Peyer's patch (tissue), 4 donors: Measurements from ENCODE around the gene CAMKV.

Experiments
- POLR2A ChIP-seq, 2 donors: fragments of 450-650 bp; IDR thresholded peaks; one replicate each; pipeline ENCODE4 v1.5.1; 2017; ENCODE audit warnings: antibody characterized with exemption in 2 of 2, mild to moderate bottlenecking in 2 of 2, moderate library complexity in 2 of 2
- TF ChIP-seq, protein P1 (sequence below), 6 experiments: fragments of 450-650 bp in 4 of 6; fragments of 200-600 bp in 2 of 6; sonication (generic) in 1 of 6; IDR thresholded peaks; one replicate each; pipeline ENCODE4 v1.5.1; 2017 to 2019; ENCODE audit warnings: antibody characterized with exemption in 6 of 6, mild to moderate bottlenecking in 3 of 6, moderate library complexity in 1 of 6

DNA sequence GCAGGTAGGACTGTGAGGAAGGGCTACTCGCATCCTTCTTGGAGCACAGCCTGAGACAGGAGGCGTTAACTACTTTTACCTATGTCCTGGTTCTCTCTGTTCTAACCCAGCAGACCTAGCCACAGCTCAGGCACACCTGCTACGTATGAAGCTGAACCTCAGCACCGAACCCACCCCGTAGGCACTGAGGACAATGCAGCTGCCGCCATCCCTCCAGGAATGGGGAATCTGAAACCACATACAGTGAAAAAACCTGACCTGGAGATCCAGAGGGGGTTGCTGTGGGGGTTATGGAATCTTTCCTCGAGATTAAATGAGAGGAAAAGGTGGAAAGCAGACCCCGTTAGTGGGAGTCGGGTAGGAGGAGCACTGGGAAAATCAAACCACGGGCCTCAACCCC is 19.6 kb upstream of the CAMKV start:
- TF ChIP-seq, protein P1, sequence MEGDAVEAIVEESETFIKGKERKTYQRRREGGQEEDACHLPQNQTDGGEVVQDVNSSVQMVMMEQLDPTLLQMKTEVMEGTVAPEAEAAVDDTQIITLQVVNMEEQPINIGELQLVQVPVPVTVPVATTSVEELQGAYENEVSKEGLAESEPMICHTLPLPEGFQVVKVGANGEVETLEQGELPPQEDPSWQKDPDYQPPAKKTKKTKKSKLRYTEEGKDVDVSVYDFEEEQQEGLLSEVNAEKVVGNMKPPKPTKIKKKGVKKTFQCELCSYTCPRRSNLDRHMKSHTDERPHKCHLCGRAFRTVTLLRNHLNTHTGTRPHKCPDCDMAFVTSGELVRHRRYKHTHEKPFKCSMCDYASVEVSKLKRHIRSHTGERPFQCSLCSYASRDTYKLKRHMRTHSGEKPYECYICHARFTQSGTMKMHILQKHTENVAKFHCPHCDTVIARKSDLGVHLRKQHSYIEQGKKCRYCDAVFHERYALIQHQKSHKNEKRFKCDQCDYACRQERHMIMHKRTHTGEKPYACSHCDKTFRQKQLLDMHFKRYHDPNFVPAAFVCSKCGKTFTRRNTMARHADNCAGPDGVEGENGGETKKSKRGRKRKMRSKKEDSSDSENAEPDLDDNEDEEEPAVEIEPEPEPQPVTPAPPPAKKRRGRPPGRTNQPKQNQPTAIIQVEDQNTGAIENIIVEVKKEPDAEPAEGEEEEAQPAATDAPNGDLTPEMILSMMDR (IDR thresholded peaks at IDR 0.05): no peak
- TF ChIP-seq POLR2A (IDR thresholded peaks at IDR 0.05): no peak
